Muscle of leg (tissue), 11 donors: Measurements from ENCODE around the gene GCNT3. TPM values are rescaled to one million over a fixed set of nuclear protein-coding genes. Genes with fewer than 3 reads are reported as not detected.
A peak's percentile ranks its signal among the peaks of the same experiment; 100 is the strongest.
"Not testable (repeated sequence)": the region's sequence is repeated elsewhere in the genome, so short reads cannot be mapped to it uniquely, and the experiment has no call there.

Experiments
- DNase-seq: peaks from one replicate; pipeline ENCODE4 v3.0.0; 2013
- H3K27ac ChIP-seq: one replicate; pipeline ENCODE4 v1.5.1; 2013; ENCODE audit warnings: mild to moderate bottlenecking, low read length, control low read depth
- H3K27me3 ChIP-seq: one replicate; pipeline ENCODE4 v1.6.1; 2013; ENCODE audit warnings: low read length; ENCODE audit not compliant: control insufficient read depth, insufficient read depth
- H3K36me3 ChIP-seq: one replicate; pipeline ENCODE4 v1.6.1; 2013; ENCODE audit warnings: low read length; ENCODE audit not compliant: control insufficient read depth, insufficient read depth
- H3K4me1 ChIP-seq: one replicate; pipeline ENCODE4 v1.6.1; 2013; ENCODE audit warnings: low read length; ENCODE audit not compliant: control insufficient read depth, insufficient read depth
- H3K4me3 ChIP-seq: one replicate; pipeline ENCODE4 v1.5.1; 2013; ENCODE audit warnings: low read length, control low read depth
- H3K9me3 ChIP-seq: replicated peaks from 2 replicates; pipeline ENCODE4 v1.6.1; 2013; ENCODE audit warnings: low read depth, low read length; ENCODE audit not compliant: control insufficient read depth
- WGBS: methylation state at CpG from one replicate; pipeline ENCODE4 v1.1.5; 2013; ENCODE audit warnings: missing lambda C conversion rate; ENCODE audit not compliant: insufficient coverage; 5-methylcytosine and 5-hydroxymethylcytosine counted together
- polyA plus RNA-seq, 8 donors: library from polyadenylated mRNA; unstranded; fragments of 120-200 nt; gene quantifications; one replicate each; pipeline versions ENCODE4 v1.2.1 to v1.2.3, GENCODE V29; 2013; ENCODE audit warnings: inconsistent platforms in 1 of 8, low replicate concordance in 1 of 8; ENCODE audit not compliant: insufficient read length in 8 of 8, insufficient read depth in 1 of 8
- total RNA-seq: library from RNA; stranded (reverse); fragments of 120-200 nt; gene quantifications from one replicate; pipeline ENCODE4 v1.2.4, GENCODE V29; 2013

The GCNT3 gene
- total and polyA plus RNA-seq, 9 donors: under 0.01 to 1.3 (median 0.24) TPM

DNA sequence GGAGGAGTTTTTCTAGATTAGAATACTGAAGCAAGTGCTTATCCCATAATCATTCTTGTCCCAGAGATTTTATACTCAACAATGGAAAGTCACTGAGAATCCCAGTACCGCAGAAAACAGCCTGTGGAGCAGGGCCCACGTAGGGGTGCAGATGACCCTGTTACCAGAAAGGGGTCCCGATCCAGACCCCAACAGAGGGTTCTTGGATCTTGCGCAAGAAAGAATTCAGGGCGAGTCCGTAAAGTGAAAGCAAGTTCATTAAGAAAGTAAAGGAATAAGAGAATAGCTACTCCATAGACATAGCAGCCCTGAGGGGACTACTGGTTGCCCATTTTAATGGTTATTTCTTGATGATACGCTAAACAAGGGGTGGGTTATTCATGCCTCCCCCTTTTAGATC is 2.6 kb downstream of the GCNT3 start:
- no peak overlapping the region for H3K4me3 ChIP-seq
- 90% methylated on average over 3 of the region's 7 CpGs for WGBS
- no peaks in the 10 kb centered on the region for H3K9me3 ChIP-seq
- no peak for DNase-seq
- no peak overlapping the region for H3K27ac ChIP-seq
- H3K27me3 ChIP-seq: peaks cover 7% of the 10 kb centered on the region
- no peaks in the 10 kb centered on the region for H3K4me1 ChIP-seq
- H3K36me3 ChIP-seq: no peaks in the 10 kb centered on the region

DNA sequence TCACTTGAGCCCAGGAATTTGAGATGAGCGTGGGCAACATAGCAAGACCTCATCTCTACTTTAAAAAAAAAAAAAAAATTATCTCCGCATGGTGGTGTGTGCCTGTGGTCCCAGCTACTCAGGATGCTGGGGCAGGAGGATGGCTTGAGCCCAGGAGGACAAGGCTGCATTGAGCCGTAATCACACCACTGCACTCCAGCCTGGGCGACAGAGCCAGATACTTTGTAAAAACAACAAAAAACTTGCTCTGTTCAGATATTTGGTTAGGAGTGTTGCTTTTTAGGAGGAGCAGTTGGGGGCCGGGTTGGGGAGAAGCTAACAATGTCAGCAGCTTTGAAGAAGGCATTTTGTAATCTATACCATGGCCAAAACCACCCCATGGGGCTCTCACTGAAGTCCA is 4.1 kb downstream of the GCNT3 start:
- Histone ChIP-seq H3K27me3 (peaks cover 7% of the 10 kb centered on the region), H3K27ac (no peak overlapping the region), H3K36me3 (no peaks in the 10 kb centered on the region), H3K4me3 (no peak overlapping the region), H3K4me1 (no peaks in the 10 kb centered on the region), H3K9me3 (no peaks in the 10 kb centered on the region)
- WGBS: 80% methylated on average over 1 of the region's 5 CpGs
- no peak for DNase-seq

DNA sequence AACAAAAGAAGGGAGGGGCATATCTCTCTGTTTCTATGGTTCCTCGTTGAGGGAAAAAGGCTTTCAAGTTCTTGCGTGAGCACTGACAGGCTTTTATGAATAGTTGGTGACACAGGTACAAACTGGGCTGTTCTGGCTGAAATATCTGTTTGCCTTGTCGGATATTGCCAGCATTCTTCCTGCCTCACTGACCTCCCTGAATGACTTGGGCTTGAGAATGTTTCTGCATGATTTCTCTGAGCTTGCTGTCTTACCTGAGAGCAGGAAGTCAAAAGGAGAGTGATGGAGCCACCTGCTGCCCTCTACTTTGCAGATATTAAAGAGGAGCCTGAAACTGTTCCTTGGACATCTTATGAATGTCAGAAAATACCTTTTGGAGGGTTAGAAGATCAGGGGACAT is 4.8 kb downstream of the GCNT3 start:
- H3K36me3 ChIP-seq: no peaks in the 10 kb centered on the region
- H3K4me1 ChIP-seq: no peaks in the 10 kb centered on the region
- peaks cover 7% of the 10 kb centered on the region for H3K27me3 ChIP-seq
- no peak overlapping the region for H3K4me3 ChIP-seq
- H3K27ac ChIP-seq: no peak overlapping the region
- no peaks in the 10 kb centered on the region for H3K9me3 ChIP-seq
- DNase-seq: no peak
- WGBS: 70% methylated on average over 3 of the region's 3 CpGs

DNA sequence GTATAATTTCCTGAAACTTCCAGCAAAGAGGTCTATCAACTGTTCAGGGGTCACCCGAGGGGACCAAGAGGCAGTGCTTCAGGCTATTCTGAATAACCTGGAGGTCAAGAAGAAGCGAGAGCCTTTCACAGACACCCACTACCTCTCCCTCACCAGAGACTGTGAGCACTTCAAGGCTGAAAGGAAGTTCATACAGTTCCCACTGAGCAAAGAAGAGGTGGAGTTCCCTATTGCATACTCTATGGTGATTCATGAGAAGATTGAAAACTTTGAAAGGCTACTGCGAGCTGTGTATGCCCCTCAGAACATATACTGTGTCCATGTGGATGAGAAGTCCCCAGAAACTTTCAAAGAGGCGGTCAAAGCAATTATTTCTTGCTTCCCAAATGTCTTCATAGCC is 6.8 kb downstream of the GCNT3 start:
- no peaks in the 10 kb centered on the region for H3K4me1 ChIP-seq
- no peak overlapping the region for H3K27ac ChIP-seq
- no peaks in the 10 kb centered on the region for H3K9me3 ChIP-seq
- H3K36me3 ChIP-seq: no peaks in the 10 kb centered on the region
- H3K27me3 ChIP-seq: peaks cover 7% of the 10 kb centered on the region
- WGBS: 88% methylated on average over 2 of the region's 4 CpGs
- no peak overlapping the region for H3K4me3 ChIP-seq
- DNase-seq: no peak

GRCh38 chr15:59622289-59622688 is 10.7 kb downstream of the GCNT3 start:
- H3K27me3 ChIP-seq: peaks cover 6% of the 10 kb centered on the region
- no peaks in the 10 kb centered on the region for H3K9me3 ChIP-seq
- H3K27ac ChIP-seq: no peak overlapping the region
- H3K4me3 ChIP-seq: no peak overlapping the region
- 0% methylated on average over 1 of the region's 6 CpGs for WGBS
- DNase-seq: no peak
- no peaks in the 10 kb centered on the region for H3K4me1 ChIP-seq
- no peaks in the 10 kb centered on the region for H3K36me3 ChIP-seq

DNA sequence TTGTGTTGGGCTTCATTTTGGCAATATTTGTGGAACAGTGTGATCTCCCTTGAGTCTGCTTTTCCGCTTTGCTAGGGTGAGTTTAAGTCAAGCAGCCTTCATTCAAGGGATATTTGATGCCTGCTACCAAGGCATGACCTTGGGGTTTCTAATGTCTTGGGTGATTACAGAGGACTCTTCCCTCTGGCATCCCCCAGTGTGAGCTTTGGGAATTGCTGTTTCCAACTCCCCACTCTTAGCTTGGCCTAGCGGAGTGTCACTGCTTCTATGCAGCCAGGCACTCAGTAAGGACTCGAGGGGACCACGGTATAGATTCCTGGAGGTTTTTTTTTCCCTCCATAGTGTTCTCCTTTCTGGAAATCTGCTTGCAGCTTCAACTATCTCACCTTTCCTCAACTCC is 21.1 kb downstream of the GCNT3 start:
- 50% methylated on average over 1 of the region's 4 CpGs for WGBS
- no peaks in the 10 kb centered on the region for H3K4me1 ChIP-seq
- DNase-seq: peak; percentile 17

DNA sequence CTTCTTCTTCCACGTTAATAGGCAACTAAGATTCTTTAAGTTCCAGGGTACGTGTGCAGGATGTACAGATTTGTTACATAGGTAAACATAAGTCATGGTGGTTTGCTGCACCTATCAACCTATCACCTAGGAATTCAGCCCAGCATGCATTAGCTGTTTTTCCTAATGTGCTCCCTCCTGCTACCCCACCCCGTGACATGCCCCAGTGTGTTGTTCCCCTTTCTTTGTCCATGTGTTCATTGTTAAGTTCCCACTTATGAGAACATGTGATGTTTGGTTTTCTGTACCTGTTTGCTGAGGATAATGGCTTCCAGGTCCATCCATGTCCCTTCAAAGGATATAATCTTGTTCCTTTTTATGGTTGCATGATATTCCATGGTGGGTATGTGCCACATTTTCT is 24.6 kb downstream of the GCNT3 start:
- DNase-seq: no peak
- Histone ChIP-seq H3K27me3 (no peaks in the 10 kb centered on the region), H3K36me3 (peaks cover 4% of the 10 kb centered on the region), H3K4me3 (no peak overlapping the region), H3K4me1 (no peaks in the 10 kb centered on the region), H3K27ac (no peak overlapping the region), H3K9me3 (no peaks in the 10 kb centered on the region)
- no CpG with 5 or more reads among the region's 3 CpGs for WGBS

More for the DNA sequence above, 21.1 kb downstream of the GCNT3 start:
- no peaks in the 10 kb centered on the region for H3K9me3 ChIP-seq
- no peak overlapping the region for H3K4me3 ChIP-seq
- no peaks in the 10 kb centered on the region for H3K27me3 ChIP-seq
- no peak overlapping the region for H3K27ac ChIP-seq
- no peaks in the 10 kb centered on the region for H3K36me3 ChIP-seq

- not testable (repeated sequence) for DNase-seq, H3K27ac ChIP-seq, H3K36me3 ChIP-seq, H3K9me3 ChIP-seq, H3K4me1 ChIP-seq, H3K27me3 ChIP-seq, H3K4me3 ChIP-seq
- no CpG with 5 or more reads among the region's 2 CpGs for WGBS
These were observed 25.9 kb downstream of the GCNT3 start for GRCh38 chr15:59637507-59637906.

- H3K9me3 ChIP-seq: no peaks in the 10 kb centered on the region
- H3K4me3 ChIP-seq: no peak overlapping the region
- H3K27me3 ChIP-seq: no peaks in the 10 kb centered on the region
- WGBS: no CpG with 5 or more reads among the region's 2 CpGs
- DNase-seq: no peak
- H3K4me1 ChIP-seq: no peaks in the 10 kb centered on the region
- peaks cover 21% of the 10 kb centered on the region for H3K36me3 ChIP-seq
- no peak overlapping the region for H3K27ac ChIP-seq
These were observed 30.8 kb downstream of the GCNT3 start for GRCh38 chr15:59642351-59642750.

DNA sequence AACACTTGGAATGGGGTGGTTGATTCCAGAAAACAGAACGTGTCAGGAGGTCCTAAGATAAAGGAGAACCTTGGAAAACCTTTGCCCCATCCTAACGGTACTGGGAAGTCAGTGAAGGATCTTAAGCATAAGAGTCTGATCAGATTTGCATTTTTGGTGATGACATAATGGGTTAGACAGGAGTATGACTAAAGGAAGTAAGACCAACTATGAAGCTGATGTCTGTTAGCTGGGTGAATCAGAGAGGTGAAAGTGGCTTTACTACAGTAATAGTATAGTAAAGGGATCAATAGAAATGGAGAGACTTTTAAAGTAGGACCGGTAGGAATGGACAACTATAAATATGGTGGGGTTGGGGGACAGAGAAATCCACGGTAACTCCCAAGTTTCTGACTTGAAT is 33.2 kb downstream of the GCNT3 start:
- Histone ChIP-seq H3K9me3 (no peaks in the 10 kb centered on the region), H3K36me3 (peaks cover 21% of the 10 kb centered on the region), H3K4me3 (no peak overlapping the region), H3K4me1 (no peaks in the 10 kb centered on the region), H3K27me3 (no peaks in the 10 kb centered on the region), H3K27ac (no peak overlapping the region)
- WGBS: 95% methylated on average over 4 of the region's 4 CpGs
- no peak for DNase-seq

DNA sequence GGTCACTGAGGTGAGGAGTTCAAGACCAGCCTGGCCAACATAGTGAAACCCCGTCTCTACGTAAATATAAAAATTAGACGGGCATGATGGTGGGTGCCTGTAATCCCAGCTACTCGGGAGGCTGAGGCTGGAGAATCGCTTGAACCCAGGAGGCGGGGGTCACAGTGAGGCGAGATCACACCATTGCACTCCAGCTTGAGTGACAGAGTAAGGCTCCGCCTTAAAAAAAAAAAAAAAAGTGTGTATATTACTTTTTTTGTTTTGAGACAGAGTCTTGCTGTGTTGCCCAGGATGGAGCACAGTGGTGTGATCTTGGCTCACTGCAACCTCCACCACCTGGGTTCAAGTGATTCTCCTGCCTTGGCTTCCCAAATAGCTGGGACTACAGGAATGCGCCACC is 34.2 kb downstream of the GCNT3 start:
- not testable (repeated sequence) for DNase-seq, H3K27me3 ChIP-seq, H3K4me1 ChIP-seq, H3K4me3 ChIP-seq, H3K9me3 ChIP-seq, H3K27ac ChIP-seq
- peaks cover 20% of the 10 kb centered on the region for H3K36me3 ChIP-seq
- WGBS: 100% methylated on average over 7 of the region's 9 CpGs
